ENCODE data around the gene EYA2. TPM values are rescaled to one million over a fixed set of nuclear protein-coding genes. Genes with fewer than 3 reads are reported as not detected.

EYA2 gene
- total RNA-seq, 2 experiments from 2014 or later, result not detected

DNA sequence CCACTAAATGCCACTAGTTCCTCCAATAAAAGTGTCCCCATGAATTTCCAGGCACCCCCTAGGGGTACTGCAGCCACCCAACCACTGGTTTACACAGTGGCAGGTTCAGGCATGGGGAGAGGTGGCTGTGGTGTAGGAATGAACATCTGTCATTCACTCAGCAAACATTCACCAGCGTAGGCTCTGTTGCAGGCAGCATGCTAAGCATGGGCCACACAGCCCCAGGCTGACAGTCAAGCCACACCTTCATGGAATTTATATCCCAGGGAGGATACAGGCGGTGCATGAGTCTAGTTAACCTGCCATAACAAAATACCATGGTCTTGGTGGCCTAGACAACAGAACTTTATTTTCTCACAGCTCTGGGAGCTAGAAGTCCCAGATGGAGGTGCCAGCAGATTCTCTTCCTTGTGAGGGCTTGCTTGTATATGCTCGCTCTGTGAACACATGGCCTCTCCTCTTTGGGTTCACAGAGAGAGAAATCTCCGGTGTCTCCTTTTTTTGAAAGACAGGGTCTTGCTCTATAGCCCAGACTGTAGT, 135.7 kb downstream of the EYA2 start:
- no peaks in the 10 kb centered on the region for H3K4me1 Mint-ChIP-seq (ENCODE audit: low read depth)
- no peaks in the 10 kb centered on the region for H3K36me3 Mint-ChIP-seq (ENCODE audit: low read depth)
- intact Hi-C loops (cut with micrococcal nuclease), result no loop called here
- ChIA-PET POLR2A (no interaction called here), CTCF (no interaction called here)
- TF ChIP-seq, protein P1, sequence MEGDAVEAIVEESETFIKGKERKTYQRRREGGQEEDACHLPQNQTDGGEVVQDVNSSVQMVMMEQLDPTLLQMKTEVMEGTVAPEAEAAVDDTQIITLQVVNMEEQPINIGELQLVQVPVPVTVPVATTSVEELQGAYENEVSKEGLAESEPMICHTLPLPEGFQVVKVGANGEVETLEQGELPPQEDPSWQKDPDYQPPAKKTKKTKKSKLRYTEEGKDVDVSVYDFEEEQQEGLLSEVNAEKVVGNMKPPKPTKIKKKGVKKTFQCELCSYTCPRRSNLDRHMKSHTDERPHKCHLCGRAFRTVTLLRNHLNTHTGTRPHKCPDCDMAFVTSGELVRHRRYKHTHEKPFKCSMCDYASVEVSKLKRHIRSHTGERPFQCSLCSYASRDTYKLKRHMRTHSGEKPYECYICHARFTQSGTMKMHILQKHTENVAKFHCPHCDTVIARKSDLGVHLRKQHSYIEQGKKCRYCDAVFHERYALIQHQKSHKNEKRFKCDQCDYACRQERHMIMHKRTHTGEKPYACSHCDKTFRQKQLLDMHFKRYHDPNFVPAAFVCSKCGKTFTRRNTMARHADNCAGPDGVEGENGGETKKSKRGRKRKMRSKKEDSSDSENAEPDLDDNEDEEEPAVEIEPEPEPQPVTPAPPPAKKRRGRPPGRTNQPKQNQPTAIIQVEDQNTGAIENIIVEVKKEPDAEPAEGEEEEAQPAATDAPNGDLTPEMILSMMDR (IDR thresholded peaks at IDR 0.05), result no peak
- peaks cover 6% of the 10 kb centered on the region for H3K27me3 Mint-ChIP-seq
- ATAC-seq (no peak), DNase-seq (no peak)
- H3K27ac Mint-ChIP-seq, result no peak overlapping the region
- H3K9me3 Mint-ChIP-seq, result no peaks in the 10 kb centered on the region
- no peak overlapping the region for H3K4me3 Mint-ChIP-seq

DNA sequence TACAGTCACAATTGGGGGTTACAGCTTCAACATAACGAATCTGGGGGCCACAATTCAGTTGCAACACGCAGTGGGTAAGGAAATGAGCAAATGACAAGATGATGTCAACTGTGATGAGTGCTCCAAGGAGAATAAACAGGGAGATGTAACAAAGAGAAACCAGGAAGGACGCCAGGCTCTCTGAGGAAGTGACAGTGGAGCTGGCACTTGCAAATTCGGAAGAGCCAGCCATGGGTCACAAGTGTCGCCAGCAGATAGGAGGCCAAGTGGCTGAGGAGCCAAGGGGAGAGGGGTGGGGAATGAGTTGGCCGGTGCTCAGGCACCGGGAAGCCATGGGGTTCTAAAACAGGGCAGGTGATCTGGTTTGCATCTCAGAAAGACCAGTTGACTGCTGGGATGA, 136.4 kb downstream of the EYA2 start:
- Mint-ChIP-seq H3K36me3 (ENCODE audit: low read depth) (no peaks in the 10 kb centered on the region), H3K27me3 (peaks cover 4% of the 10 kb centered on the region), H3K27ac (no peak overlapping the region), H3K4me1 (ENCODE audit: low read depth) (no peaks in the 10 kb centered on the region), H3K4me3 (no peak overlapping the region), H3K9me3 (no peaks in the 10 kb centered on the region)
- DNase-seq (no peak), ATAC-seq (no peak)
- ChIA-PET POLR2A (no interaction called here), CTCF (no interaction called here)
- intact Hi-C loops (cut with micrococcal nuclease), result no loop called here
- TF ChIP-seq, protein P1 (IDR thresholded peaks at IDR 0.05), result no peak

DNA sequence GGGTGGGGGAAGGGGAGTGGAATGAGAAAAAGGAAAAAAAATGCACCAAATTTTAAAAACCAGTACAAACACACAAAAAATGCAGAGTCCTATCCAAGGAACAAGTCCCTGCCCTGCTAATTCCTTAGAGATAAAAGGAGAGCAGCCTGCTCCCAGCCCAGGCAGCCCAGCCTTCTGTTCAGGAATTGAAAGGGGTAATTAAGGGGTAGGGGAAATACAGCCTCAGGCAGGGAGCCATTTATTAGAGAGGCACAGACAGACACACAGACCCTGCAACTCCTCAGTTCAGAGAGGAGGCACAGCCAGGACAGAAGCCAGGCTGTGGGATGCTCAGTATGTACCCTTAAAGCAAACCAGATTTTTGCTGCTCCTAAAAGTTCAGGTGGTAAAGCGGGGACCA, 137.2 kb downstream of the EYA2 start:
- no peaks in the 10 kb centered on the region for H3K4me1 Mint-ChIP-seq (ENCODE audit: low read depth)
- POLR2A ChIA-PET, result no interaction called here
- H3K9me3 Mint-ChIP-seq, result no peaks in the 10 kb centered on the region
- no peak for DNase-seq
- ATAC-seq, result no peak
- H3K27ac Mint-ChIP-seq, result no peak overlapping the region
- TF ChIP-seq, protein P1 (IDR thresholded peaks at IDR 0.05), result no peak
- CTCF ChIA-PET, result no interaction called here
- H3K36me3 Mint-ChIP-seq (ENCODE audit: low read depth), result no peaks in the 10 kb centered on the region
- intact Hi-C loops (cut with micrococcal nuclease), result no loop called here
- peaks cover 2% of the 10 kb centered on the region for H3K27me3 Mint-ChIP-seq
- H3K4me3 Mint-ChIP-seq, result no peak overlapping the region

DNA sequence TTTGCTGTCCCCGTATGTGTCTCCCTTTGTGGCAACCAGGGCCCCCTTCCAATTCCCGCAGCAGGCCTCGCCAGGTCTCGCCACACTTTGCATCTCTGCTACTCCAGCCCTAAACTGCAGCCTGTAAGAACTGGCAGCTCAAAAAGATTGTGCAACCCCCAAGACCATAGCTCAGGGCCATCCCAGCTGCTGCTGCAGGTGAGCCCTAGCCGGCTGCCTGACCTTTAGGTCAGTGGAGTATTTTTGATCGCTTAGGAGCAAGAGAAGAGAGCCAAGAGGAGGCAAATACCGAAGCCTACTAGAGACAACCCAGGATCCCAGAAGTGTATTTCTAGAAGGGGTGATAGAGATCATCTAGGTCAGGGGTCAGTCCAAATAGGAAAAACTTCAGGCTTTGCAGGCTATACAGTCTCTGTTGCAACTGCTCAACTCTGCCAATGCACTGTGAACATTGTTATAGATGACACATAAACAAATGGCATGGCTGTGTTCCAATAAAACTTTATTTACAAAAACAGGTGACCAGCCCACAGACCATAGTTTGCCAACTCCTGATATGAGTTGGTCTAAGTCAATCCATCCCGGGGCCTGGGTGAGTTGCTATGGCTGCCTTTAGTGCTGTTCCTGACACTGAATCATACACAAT, 138.4 kb downstream of the EYA2 start:
- no peak for DNase-seq
- no peak overlapping the region for H3K4me3 Mint-ChIP-seq
- H3K9me3 Mint-ChIP-seq, result no peaks in the 10 kb centered on the region
- H3K27me3 Mint-ChIP-seq, result peaks cover 2% of the 10 kb centered on the region
- intact Hi-C loops (cut with micrococcal nuclease), result no loop called here
- no peaks in the 10 kb centered on the region for H3K36me3 Mint-ChIP-seq (ENCODE audit: low read depth)
- no peak overlapping the region for H3K27ac Mint-ChIP-seq
- H3K4me1 Mint-ChIP-seq (ENCODE audit: low read depth), result no peaks in the 10 kb centered on the region
- TF ChIP-seq, protein P1 (IDR thresholded peaks at IDR 0.05), result no peak
- ChIA-PET POLR2A (no interaction called here), CTCF (no interaction called here)
- no peak for ATAC-seq

DNA sequence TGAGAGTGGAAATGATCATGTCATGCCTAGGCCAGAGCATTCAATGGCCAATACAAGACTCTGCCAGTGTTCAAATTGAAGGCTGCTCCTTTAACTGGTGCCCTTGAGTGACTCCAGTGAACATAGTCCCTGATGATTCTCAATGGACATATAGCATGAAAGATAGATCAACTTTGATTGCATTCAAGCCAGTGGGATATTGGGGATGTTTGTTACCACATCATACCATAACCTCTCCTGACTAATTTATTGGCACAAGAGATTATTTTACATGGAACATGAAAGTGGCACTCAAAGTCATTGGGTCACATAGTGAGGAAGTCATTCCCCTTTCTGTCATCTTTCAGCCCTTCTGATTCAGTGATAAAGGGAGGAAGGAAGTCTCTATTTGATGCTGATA, 139.0 kb downstream of the EYA2 start:
- Mint-ChIP-seq H3K4me1 (ENCODE audit: low read depth) (no peaks in the 10 kb centered on the region), H3K9me3 (no peaks in the 10 kb centered on the region), H3K27me3 (peaks cover 2% of the 10 kb centered on the region), H3K4me3 (no peak overlapping the region), H3K36me3 (ENCODE audit: low read depth) (no peaks in the 10 kb centered on the region), H3K27ac (no peak overlapping the region)
- DNase-seq (no peak), ATAC-seq (no peak)
- ChIA-PET POLR2A (no interaction called here), CTCF (no interaction called here)
- intact Hi-C loops (cut with micrococcal nuclease), result no loop called here
- TF ChIP-seq, protein P1 (IDR thresholded peaks at IDR 0.05), result no peak
